HG03139 (cell line): ENCODE measurements around the gene SLC18A3.

Experiments
- ATAC-seq: cut with Tn5 transposase; IDR thresholded peaks from one replicate; pipeline ENCODE4 v1.9.1; 2021; ENCODE audit not compliant: unreplicated experiment

Gene SLC18A3

GRCh38 chr10:49649936-49650723 lies 40.0 kb downstream of the SLC18A3 start:
- ATAC-seq: no peak

- ATAC-seq: no peak
Measured at GRCh38 chr10:49650724-49651034, 40.6 kb downstream of the SLC18A3 start.

- no peak for ATAC-seq
Measured at GRCh38 chr10:49651039-49651835, 41.1 kb downstream of the SLC18A3 start.

- ATAC-seq: no peak
Measured at GRCh38 chr10:49651917-49652316, 41.8 kb downstream of the SLC18A3 start.

- no peak for ATAC-seq
Measured at GRCh38 chr10:49652421-49653272, 42.5 kb downstream of the SLC18A3 start.

GRCh38 chr10:49653273-49653929 lies 43.3 kb downstream of the SLC18A3 start:
- no peak for ATAC-seq

- no peak for ATAC-seq
Measured at GRCh38 chr10:49654036-49654693, 44.1 kb downstream of the SLC18A3 start.

GRCh38 chr10:49655099-49655498 lies 45.0 kb downstream of the SLC18A3 start:
- no peak for ATAC-seq

GRCh38 chr10:49656845-49657493 lies 46.9 kb downstream of the SLC18A3 start:
- no peak for ATAC-seq

GRCh38 chr10:49657606-49658005 lies 47.5 kb downstream of the SLC18A3 start:
- no peak for ATAC-seq

GRCh38 chr10:49661140-49661856 lies 51.2 kb downstream of the SLC18A3 start:
- ATAC-seq: no peak
